Ureter (tissue), 1 donor: Measurements from ENCODE around the gene EVL. TPM values are rescaled to one million over a fixed set of nuclear protein-coding genes. Genes with fewer than 3 reads are reported as not detected.
A peak's percentile ranks its signal among the peaks of the same experiment; 100 is the strongest.

ENCODE experiments used
- DNase-seq: peaks from one replicate; pipeline ENCODE4 v3.0.0-alpha.2; 2020; ENCODE audit warnings: low spot score
- total RNA-seq: library from RNA; stranded (reverse); gene quantifications from one replicate; pipeline ENCODE4 v1.2.4, GENCODE V29; 2023
- donor health status: DM: yes; HTN: yes; CAD: no.

EVL gene
- total RNA-seq, 1 donor from 2014 or later: 121 TPM

- DNase-seq: no peak
Observed at GRCh38 chr14:100065942-100066574, 836 bp downstream of the EVL start.

- no peak for DNase-seq
Observed at GRCh38 chr14:100066962-100067361, 1.7 kb downstream of the EVL start.

GRCh38 chr14:100067481-100067880 is 2.3 kb downstream of the EVL start:
- no peak for DNase-seq

- DNase-seq: peak; percentile 87
Observed at GRCh38 chr14:100067971-100068959, 3.0 kb downstream of the EVL start.

GRCh38 chr14:100069161-100069800 is 4.1 kb downstream of the EVL start:
- DNase-seq: no peak

- no peak for DNase-seq
Observed at GRCh38 chr14:100070310-100070709, 5.1 kb downstream of the EVL start.

GRCh38 chr14:100071545-100071944 is 6.3 kb downstream of the EVL start:
- DNase-seq: no peak

GRCh38 chr14:100072783-100073346 is 7.6 kb downstream of the EVL start:
- DNase-seq: peak; percentile 75

GRCh38 chr14:100073576-100074430 is 8.6 kb downstream of the EVL start:
- no peak for DNase-seq

GRCh38 chr14:100074431-100075100 is 9.3 kb downstream of the EVL start:
- DNase-seq: no peak

GRCh38 chr14:100075681-100076080 is 10.5 kb downstream of the EVL start:
- DNase-seq: no peak

GRCh38 chr14:100076133-100076532 is 10.9 kb downstream of the EVL start:
- DNase-seq: no peak

GRCh38 chr14:100076606-100077005 is 11.4 kb downstream of the EVL start:
- DNase-seq: no peak

GRCh38 chr14:100077441-100077840 is 12.2 kb downstream of the EVL start:
- DNase-seq: no peak

- DNase-seq: no peak
Observed at GRCh38 chr14:100078216-100078803, 13.1 kb downstream of the EVL start.

- no peak for DNase-seq
Observed at GRCh38 chr14:100078997-100079725, 13.9 kb downstream of the EVL start.

- no peak for DNase-seq
Observed at GRCh38 chr14:100079726-100080005, 14.4 kb downstream of the EVL start.

- no peak for DNase-seq
Observed at GRCh38 chr14:100080206-100080605, 15.0 kb downstream of the EVL start.

GRCh38 chr14:100081997-100082625 is 16.9 kb downstream of the EVL start:
- no peak for DNase-seq
